Measurements from ENCODE around the gene TEKT2.

Gene TEKT2

GRCh38 chr1:36092798-36093185 lies 8.9 kb downstream of the TEKT2 start:
- peaks cover 4% of the 10 kb centered on the region; the same call in 1 of the 2 replicates for H3K4me1 ChIP-seq (ENCODE audit: insufficient read depth, low read length)
- no peaks in the 10 kb centered on the region for H3K9me3 ChIP-seq (ENCODE audit: control insufficient read depth, insufficient read depth, low read length)
- peaks cover 18% of the 10 kb centered on the region for H3K36me3 ChIP-seq (ENCODE audit: insufficient read depth, low read length)
- no peak overlapping the region for H3K9ac ChIP-seq (ENCODE audit: low read depth, low read length)

GRCh38 chr1:36093226-36093625 lies 9.3 kb downstream of the TEKT2 start:
- Histone ChIP-seq H3K9me3 (ENCODE audit: control insufficient read depth, insufficient read depth, low read length) (no peaks in the 10 kb centered on the region), H3K36me3 (ENCODE audit: insufficient read depth, low read length) (peaks cover 18% of the 10 kb centered on the region), H3K4me1 (ENCODE audit: insufficient read depth, low read length) (peaks cover 4% of the 10 kb centered on the region; the same call in 1 of the 2 replicates), H3K9ac (ENCODE audit: low read depth, low read length) (no peak overlapping the region)

DNA sequence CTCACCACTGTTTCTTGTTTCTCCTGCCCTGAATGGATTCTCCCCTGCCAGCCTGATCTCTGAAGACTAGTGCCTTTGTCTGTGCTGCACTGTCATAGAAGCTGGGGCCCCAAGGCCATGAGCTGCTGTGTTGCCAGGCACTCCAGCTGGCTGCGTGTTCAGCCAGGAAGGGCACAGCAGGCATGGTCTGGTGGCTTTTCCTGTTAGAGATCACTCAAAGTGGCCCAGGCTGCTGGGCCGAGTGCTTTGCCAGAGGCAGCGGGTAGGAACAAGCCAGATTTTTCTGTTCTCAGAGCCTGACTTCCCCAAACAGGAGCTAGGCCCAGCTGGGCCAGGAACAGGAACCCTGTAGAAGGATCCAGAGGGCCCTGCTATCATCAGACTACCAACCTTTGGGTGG lies 10.0 kb downstream of the TEKT2 start:
- H3K36me3 ChIP-seq (ENCODE audit: insufficient read depth, low read length), result peaks cover 18% of the 10 kb centered on the region
- H3K9ac ChIP-seq (ENCODE audit: low read depth, low read length), result no peak overlapping the region
- no peaks in the 10 kb centered on the region for H3K9me3 ChIP-seq (ENCODE audit: control insufficient read depth, insufficient read depth, low read length)
- H3K4me1 ChIP-seq (ENCODE audit: insufficient read depth, low read length), result peaks cover 4% of the 10 kb centered on the region; the same call in 1 of the 2 replicates

GRCh38 chr1:36094621-36095061 lies 10.7 kb downstream of the TEKT2 start:
- Histone ChIP-seq H3K9me3 (ENCODE audit: control insufficient read depth, insufficient read depth, low read length) (no peaks in the 10 kb centered on the region), H3K36me3 (ENCODE audit: insufficient read depth, low read length) (peaks cover 18% of the 10 kb centered on the region), H3K4me1 (ENCODE audit: insufficient read depth, low read length) (peaks cover 4% of the 10 kb centered on the region; the same call in 1 of the 2 replicates), H3K9ac (ENCODE audit: low read depth, low read length) (no peak overlapping the region)

GRCh38 chr1:36095760-36096405 lies 12.0 kb downstream of the TEKT2 start:
- H3K36me3 ChIP-seq (ENCODE audit: insufficient read depth, low read length), result peaks cover 18% of the 10 kb centered on the region
- no peak overlapping the region for H3K9ac ChIP-seq (ENCODE audit: low read depth, low read length)
- H3K9me3 ChIP-seq (ENCODE audit: control insufficient read depth, insufficient read depth, low read length), result no peaks in the 10 kb centered on the region
- peaks cover 4% of the 10 kb centered on the region; the same call in 1 of the 2 replicates for H3K4me1 ChIP-seq (ENCODE audit: insufficient read depth, low read length)

DNA sequence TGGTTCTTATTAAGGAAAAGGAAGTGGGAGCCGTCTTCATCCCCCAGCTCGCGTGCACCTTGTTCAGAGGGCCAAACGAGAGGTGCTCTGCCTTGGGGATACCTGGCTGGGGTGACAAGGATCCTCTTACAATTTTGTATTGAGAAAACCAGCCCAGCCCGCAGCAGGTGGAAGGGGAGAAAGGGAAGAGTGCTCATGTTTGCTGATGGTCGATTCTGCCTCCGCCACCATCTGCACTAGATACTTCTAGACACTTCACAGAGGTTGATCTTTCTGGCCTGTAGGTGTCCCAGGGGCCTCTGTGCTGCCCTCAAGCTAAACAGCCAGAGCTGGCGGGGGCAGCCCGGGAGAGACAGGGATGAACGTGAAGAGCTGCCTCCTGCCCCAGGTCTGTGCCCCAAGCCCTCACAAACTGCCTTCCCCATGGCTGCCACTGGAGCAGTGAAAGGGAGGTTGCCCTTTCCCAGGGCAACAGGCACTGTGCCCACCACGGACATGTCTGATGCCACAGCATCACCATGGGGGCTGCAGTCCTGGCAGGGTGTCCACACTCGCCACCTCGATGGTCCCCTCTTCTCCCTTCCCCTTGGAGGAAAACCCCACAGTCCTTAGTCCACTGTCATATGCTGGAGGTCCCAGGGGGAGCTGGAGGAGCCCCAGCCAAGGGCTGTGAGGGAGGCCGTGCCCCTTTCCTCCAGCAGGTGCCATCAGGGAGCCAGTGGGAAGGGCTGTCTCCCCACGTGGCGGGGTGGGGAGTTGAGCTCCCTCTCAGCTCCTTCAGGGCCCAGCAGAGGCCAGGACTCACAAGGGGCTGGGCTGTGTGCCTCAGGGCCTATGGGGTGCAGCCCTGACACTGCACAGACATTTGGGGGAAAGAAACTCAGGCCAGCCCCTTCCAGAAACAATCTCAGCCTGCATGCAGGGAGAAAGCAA lies 12.9 kb downstream of the TEKT2 start:
- Histone ChIP-seq H3K36me3 (ENCODE audit: insufficient read depth, low read length) (peaks cover 18% of the 10 kb centered on the region), H3K9me3 (ENCODE audit: control insufficient read depth, insufficient read depth, low read length) (no peaks in the 10 kb centered on the region), H3K9ac (ENCODE audit: low read depth, low read length) (no peak overlapping the region), H3K4me1 (ENCODE audit: insufficient read depth, low read length) (peaks cover 4% of the 10 kb centered on the region; the same call in 1 of the 2 replicates)

DNA sequence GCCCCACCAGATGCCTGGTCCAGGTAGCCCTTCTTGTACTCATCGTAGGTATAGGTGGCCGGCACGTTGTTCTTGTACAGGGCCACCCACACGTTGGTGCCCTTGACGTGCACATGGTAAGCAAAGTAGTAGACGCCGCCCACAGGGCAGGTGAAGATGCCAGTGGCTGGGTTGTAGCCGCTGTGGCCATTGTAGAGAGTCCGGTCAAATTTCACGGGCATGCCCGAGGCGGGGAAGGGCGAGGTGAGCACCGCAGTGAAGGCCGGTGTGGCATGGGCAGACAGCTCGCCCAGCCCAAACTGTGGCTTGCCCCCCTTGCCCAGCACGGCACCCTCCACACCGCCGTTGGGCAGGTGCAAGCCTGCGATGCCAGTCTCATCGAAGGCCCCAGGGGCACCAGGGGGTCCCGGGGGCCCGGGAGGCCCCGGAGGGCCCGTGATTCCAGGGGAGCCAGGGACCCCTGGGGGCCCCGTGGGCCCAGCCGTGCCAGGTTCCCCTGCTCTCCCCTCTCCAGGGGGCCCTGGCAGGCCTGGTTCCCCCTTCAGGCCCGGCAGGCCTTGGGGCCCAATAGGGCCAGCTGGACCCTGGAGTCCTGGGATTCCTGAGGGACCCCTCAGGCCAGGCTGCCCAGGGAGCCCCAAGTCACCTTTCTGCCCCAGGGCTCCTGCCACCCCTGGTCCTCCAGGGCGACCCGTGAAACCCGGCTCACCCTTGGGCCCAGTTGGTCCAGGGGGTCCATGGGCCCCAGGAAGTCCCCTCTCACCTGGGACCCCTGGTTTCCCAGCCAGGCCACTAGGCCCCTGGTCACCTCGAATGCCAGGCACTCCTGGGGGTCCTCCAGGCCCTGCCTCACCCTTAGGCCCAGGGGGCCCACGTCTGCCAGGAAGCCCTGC lies 14.0 kb downstream of the TEKT2 start:
- no peaks in the 10 kb centered on the region for H3K9me3 ChIP-seq (ENCODE audit: control insufficient read depth, insufficient read depth, low read length)
- peaks cover 4% of the 10 kb centered on the region; the same call in 1 of the 2 replicates for H3K4me1 ChIP-seq (ENCODE audit: insufficient read depth, low read length)
- H3K9ac ChIP-seq (ENCODE audit: low read depth, low read length), result no peak overlapping the region
- H3K36me3 ChIP-seq (ENCODE audit: insufficient read depth, low read length), result peaks cover 9% of the 10 kb centered on the region

GRCh38 chr1:36098650-36099365 lies 14.9 kb downstream of the TEKT2 start:
- H3K9me3 ChIP-seq (ENCODE audit: control insufficient read depth, insufficient read depth, low read length), result no peaks in the 10 kb centered on the region
- peaks cover 5% of the 10 kb centered on the region; the same call in 1 of the 2 replicates for H3K36me3 ChIP-seq (ENCODE audit: insufficient read depth, low read length)
- H3K4me1 ChIP-seq (ENCODE audit: insufficient read depth, low read length), result peaks cover 4% of the 10 kb centered on the region; the same call in 1 of the 2 replicates
- H3K9ac ChIP-seq (ENCODE audit: low read depth, low read length), result no peak overlapping the region

DNA sequence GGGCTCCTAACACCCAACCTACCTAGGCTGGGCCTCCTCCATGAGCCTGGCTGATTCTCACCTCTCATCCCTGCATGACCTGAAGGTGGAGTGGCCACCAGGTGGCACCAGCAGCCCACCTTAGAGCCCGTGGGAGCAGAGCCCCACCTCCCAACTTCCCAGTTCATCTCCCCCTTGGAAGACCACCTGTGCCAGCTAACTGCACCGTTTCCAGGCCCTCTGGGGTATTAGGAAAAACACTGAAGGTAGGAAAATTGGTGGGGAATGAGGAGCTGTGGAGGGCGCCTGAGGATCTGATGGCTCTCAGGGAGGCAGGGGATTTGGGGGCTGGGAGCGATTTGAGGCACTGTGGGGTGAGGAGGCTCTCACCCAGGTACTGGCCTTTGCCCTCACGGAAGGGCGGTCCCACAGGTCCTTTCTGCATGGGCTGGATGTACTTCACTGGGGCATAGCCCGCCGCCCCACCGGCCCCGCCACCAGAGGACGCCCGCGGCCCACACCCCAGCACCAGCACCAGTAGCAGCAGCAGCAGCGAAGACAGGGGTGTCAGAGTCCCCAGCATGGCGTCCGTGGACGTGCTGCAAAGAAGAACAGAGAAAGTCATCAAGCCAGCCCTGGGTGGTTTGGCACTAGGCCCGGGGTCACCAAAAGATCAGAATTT lies 15.9 kb downstream of the TEKT2 start:
- Histone ChIP-seq H3K36me3 (ENCODE audit: insufficient read depth, low read length) (no peaks in the 10 kb centered on the region), H3K9me3 (ENCODE audit: control insufficient read depth, insufficient read depth, low read length) (no peaks in the 10 kb centered on the region), H3K4me1 (ENCODE audit: insufficient read depth, low read length) (peaks cover 4% of the 10 kb centered on the region; the same call in 1 of the 2 replicates), H3K9ac (ENCODE audit: low read depth, low read length) (no peak overlapping the region)

GRCh38 chr1:36100376-36100775 lies 16.5 kb downstream of the TEKT2 start:
- H3K4me1 ChIP-seq (ENCODE audit: insufficient read depth, low read length), result peaks cover 4% of the 10 kb centered on the region; the same call in 1 of the 2 replicates
- H3K9me3 ChIP-seq (ENCODE audit: control insufficient read depth, insufficient read depth, low read length), result no peaks in the 10 kb centered on the region
- H3K9ac ChIP-seq (ENCODE audit: low read depth, low read length), result no peak overlapping the region
- no peaks in the 10 kb centered on the region for H3K36me3 ChIP-seq (ENCODE audit: insufficient read depth, low read length)

- H3K9ac ChIP-seq (ENCODE audit: low read depth, low read length), result no peak overlapping the region
- no peaks in the 10 kb centered on the region for H3K9me3 ChIP-seq (ENCODE audit: control insufficient read depth, insufficient read depth, low read length)
- peaks cover 4% of the 10 kb centered on the region; the same call in 1 of the 2 replicates for H3K4me1 ChIP-seq (ENCODE audit: insufficient read depth, low read length)
- no peaks in the 10 kb centered on the region for H3K36me3 ChIP-seq (ENCODE audit: insufficient read depth, low read length)
Measured at GRCh38 chr1:36101546-36101945, 17.7 kb downstream of the TEKT2 start.

- H3K36me3 ChIP-seq (ENCODE audit: insufficient read depth, low read length), result no peaks in the 10 kb centered on the region
- no peaks in the 10 kb centered on the region for H3K9me3 ChIP-seq (ENCODE audit: control insufficient read depth, insufficient read depth, low read length)
- H3K4me1 ChIP-seq (ENCODE audit: insufficient read depth, low read length), result no peaks in the 10 kb centered on the region; the same call in 1 of the 2 replicates
- H3K9ac ChIP-seq (ENCODE audit: low read depth, low read length), result no peak overlapping the region
Measured at GRCh38 chr1:36106269-36106668, 22.4 kb downstream of the TEKT2 start.

DNA sequence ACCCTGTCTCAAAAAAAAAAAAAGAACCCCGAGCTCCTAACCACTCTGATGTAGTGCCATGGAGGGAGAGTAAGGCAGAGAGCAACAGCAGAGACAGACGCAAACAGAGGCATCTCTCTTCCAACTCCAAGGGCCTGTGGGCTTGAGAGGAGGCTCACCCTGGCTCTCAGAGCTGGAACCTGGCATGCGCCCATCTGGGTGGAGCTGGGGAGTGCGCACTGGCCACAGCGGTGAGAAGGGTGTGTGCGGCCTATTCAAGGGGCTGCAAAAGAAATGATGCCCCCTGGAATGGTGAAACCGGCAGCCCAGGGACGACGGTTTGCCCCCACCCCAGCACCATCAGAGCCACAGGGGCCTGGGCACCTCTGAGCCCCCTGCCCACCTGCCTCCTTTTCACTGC lies 23.5 kb downstream of the TEKT2 start:
- Histone ChIP-seq H3K4me1 (ENCODE audit: insufficient read depth, low read length) (no peaks in the 10 kb centered on the region; the same call in 1 of the 2 replicates), H3K9ac (ENCODE audit: low read depth, low read length) (no peak overlapping the region), H3K36me3 (ENCODE audit: insufficient read depth, low read length) (no peaks in the 10 kb centered on the region), H3K9me3 (ENCODE audit: control insufficient read depth, insufficient read depth, low read length) (no peaks in the 10 kb centered on the region)

Data from ES-I3 (cell line).